HL-60 (cell line): Measurements from ENCODE around the gene ANKS1B.

Experiments
- DNase-seq, 2 experiments: peaks; one replicate each; pipeline ENCODE4 v3.0.0-alpha.2; 2010 to 2020; ENCODE audit warnings: low read depth in 1 of 2, low spot score in 1 of 2
- H3K27ac ChIP-seq: fragments of 250-450 bp; sonication (Bioruptor Pico); replicated peaks from 2 replicates; pipeline ENCODE4 v1.5.1; 2020; ENCODE audit warnings: mild to moderate bottlenecking, moderate library complexity
- H3K27me3 ChIP-seq: fragments of 250-450 bp; sonication (Bioruptor Pico); 2 replicates; pipeline ENCODE4 v1.5.1; 2021; ENCODE audit warnings: mild to moderate bottlenecking, moderate library complexity; ENCODE audit not compliant: insufficient read depth, poor library complexity, severe bottlenecking
- H3K4me3 ChIP-seq: replicated peaks from 2 replicates; pipeline ENCODE4 v1.5.1; 2011; ENCODE audit warnings: mild to moderate bottlenecking, control low read depth, low read length; ENCODE audit not compliant: insufficient read depth
- GABPA ChIP-seq: IDR thresholded peaks from 2 replicates; pipeline ENCODE4 v1.6.1; 2012; ENCODE audit warnings: low read depth
- POLR2AphosphoS5 ChIP-seq: IDR thresholded peaks from 2 replicates; pipeline ENCODE4 v1.6.1; 2012; ENCODE audit warnings: low read depth
- REST ChIP-seq: IDR thresholded peaks from 2 replicates; pipeline ENCODE4 v1.6.1; 2012; ENCODE audit warnings: low read depth; ENCODE audit not compliant: insufficient replicate concordance
- SPI1 ChIP-seq: IDR thresholded peaks from 2 replicates; pipeline ENCODE4 v1.6.1; 2012; ENCODE audit warnings: low read depth, mild to moderate bottlenecking, borderline replicate concordance
- TF ChIP-seq, protein P1 (sequence below): IDR thresholded peaks from one replicate; pipeline ENCODE4 v1.5.1; 2011; ENCODE audit warnings: low read length, control low read depth, inconsistent platforms; ENCODE audit not compliant: insufficient read depth

Gene ANKS1B

GRCh38 chr12:99435095-99435791 is 549.5 kb downstream of the ANKS1B start:
- DNase-seq = no peak
- Histone ChIP-seq H3K4me3 (no peak overlapping the region), H3K27me3 (peaks cover under 1% of the 10 kb centered on the region), H3K27ac (no peak overlapping the region)
- TF ChIP-seq GABPA (no peak), REST (no peak), POLR2AphosphoS5 (no peak), SPI1 (no peak)
- TF ChIP-seq, protein P1, sequence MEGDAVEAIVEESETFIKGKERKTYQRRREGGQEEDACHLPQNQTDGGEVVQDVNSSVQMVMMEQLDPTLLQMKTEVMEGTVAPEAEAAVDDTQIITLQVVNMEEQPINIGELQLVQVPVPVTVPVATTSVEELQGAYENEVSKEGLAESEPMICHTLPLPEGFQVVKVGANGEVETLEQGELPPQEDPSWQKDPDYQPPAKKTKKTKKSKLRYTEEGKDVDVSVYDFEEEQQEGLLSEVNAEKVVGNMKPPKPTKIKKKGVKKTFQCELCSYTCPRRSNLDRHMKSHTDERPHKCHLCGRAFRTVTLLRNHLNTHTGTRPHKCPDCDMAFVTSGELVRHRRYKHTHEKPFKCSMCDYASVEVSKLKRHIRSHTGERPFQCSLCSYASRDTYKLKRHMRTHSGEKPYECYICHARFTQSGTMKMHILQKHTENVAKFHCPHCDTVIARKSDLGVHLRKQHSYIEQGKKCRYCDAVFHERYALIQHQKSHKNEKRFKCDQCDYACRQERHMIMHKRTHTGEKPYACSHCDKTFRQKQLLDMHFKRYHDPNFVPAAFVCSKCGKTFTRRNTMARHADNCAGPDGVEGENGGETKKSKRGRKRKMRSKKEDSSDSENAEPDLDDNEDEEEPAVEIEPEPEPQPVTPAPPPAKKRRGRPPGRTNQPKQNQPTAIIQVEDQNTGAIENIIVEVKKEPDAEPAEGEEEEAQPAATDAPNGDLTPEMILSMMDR = no peak

DNA sequence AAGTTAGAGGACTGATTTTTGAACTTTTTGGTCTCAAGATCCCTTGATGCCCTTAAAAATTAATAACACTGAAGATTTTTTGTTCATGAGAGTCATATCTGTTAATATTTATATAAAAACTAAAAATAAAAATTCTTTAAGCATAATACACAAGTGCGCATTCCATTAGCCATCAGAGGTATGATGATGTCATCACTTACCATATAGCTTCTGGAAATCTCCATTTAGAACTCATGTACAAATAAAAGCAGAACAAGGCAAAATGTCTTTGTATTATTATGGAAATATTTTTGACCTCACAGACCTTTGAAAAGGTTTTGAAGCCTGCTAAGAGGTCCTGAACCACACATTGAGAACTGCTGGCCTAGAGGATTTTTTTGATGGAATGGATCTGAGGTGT is 551.6 kb downstream of the ANKS1B start:
- Histone ChIP-seq H3K27ac (no peak overlapping the region), H3K27me3 (peaks cover 3% of the 10 kb centered on the region), H3K4me3 (no peak overlapping the region)
- TF ChIP-seq REST (no peak), SPI1 (no peak), POLR2AphosphoS5 (no peak), GABPA (no peak)
- TF ChIP-seq, protein P1 = no peak
- no peak for DNase-seq

- TF ChIP-seq SPI1 (no peak), GABPA (no peak), REST (no peak), POLR2AphosphoS5 (no peak)
- TF ChIP-seq, protein P1 = no peak
- Histone ChIP-seq H3K4me3 (no peak overlapping the region), H3K27me3 (peaks cover 3% of the 10 kb centered on the region), H3K27ac (no peak overlapping the region)
- DNase-seq = no peak
These were observed 553.5 kb downstream of the ANKS1B start for GRCh38 chr12:99431203-99431602.
